CD14-positive monocyte (primary cell): ENCODE data around the gene RUNDC3A. TPM values are rescaled to one million over a fixed set of nuclear protein-coding genes. Genes with fewer than 3 reads are reported as not detected.

Experiments
- DNase-seq, 3 donors: peaks; one replicate each; pipeline ENCODE4 v3.0.0-alpha.2; 2011 to 2022
- H2AFZ ChIP-seq: 2 replicates; pipeline ENCODE4 v1.6.0; 2012; ENCODE audit warnings: mild to moderate bottlenecking, low read depth, low read length, inconsistent platforms; ENCODE audit not compliant: insufficient read depth, poor library complexity, severe bottlenecking
- H3K27ac ChIP-seq, 2 donors: 1 replicate in 1 of 2; 2 replicates in 1 of 2; pipeline ENCODE4 v1.5.1; 2012 to 2013; ENCODE audit warnings: low read length in 2 of 2, control low read depth in 1 of 2, inconsistent platforms in 1 of 2, low read depth in 1 of 2, mild to moderate bottlenecking in 1 of 2
- H3K27me3 ChIP-seq, 2 donors: one replicate each; pipeline versions ENCODE4 v1.6.0 to v1.6.1; 2011 to 2013; ENCODE audit warnings: low read length in 2 of 2; ENCODE audit not compliant: control insufficient read depth in 2 of 2, insufficient read depth in 2 of 2
- H3K36me3 ChIP-seq, 2 donors: replicated peaks in 1 of 2; 1 replicate in 1 of 2; 2 replicates in 1 of 2; pipeline versions ENCODE4 v1.5.1 to v1.6.1; 2012 to 2013; ENCODE audit warnings: low read length in 2 of 2, control low read depth in 1 of 2, inconsistent platforms in 1 of 2, mild to moderate bottlenecking in 1 of 2; ENCODE audit not compliant: insufficient read depth in 2 of 2, control insufficient read depth in 1 of 2
- H3K4me1 ChIP-seq, 2 donors: 1 replicate in 1 of 2; 2 replicates in 1 of 2; pipeline versions ENCODE4 v1.5.1 to v1.6.1; 2012 to 2013; ENCODE audit warnings: low read length in 2 of 2, control low read depth in 1 of 2, inconsistent platforms in 1 of 2, mild to moderate bottlenecking in 1 of 2, moderate library complexity in 1 of 2; ENCODE audit not compliant: insufficient read depth in 2 of 2, control insufficient read depth in 1 of 2
- H3K4me2 ChIP-seq: replicated peaks from 2 replicates; pipeline ENCODE3; 2012; ENCODE audit warnings: low read length, moderate library complexity, mild to moderate bottlenecking; ENCODE audit not compliant: poor library complexity, severe bottlenecking; ENCODE audit errors: extremely low read depth
- H3K4me3 ChIP-seq, 3 experiments: fragments of 200-600 bp in 1 of 3; sonication (generic) in 1 of 3; replicated peaks in 1 of 3; 1 replicate in 2 of 3; 2 replicates in 1 of 3; pipeline ENCODE4 v1.5.1; 2011 to 2013; ENCODE audit warnings: low read length in 3 of 3, mild to moderate bottlenecking in 3 of 3, control low read depth in 2 of 3, low read depth in 2 of 3, inconsistent platforms in 1 of 3, moderate library complexity in 1 of 3
- H3K79me2 ChIP-seq: 2 replicates; pipeline ENCODE4 v1.6.0; 2012; ENCODE audit warnings: mild to moderate bottlenecking, control low read depth, inconsistent platforms, low read length, moderate library complexity; ENCODE audit not compliant: insufficient read depth
- H3K9ac ChIP-seq: 2 replicates; pipeline ENCODE4 v1.6.0; 2017; ENCODE audit warnings: low read length, mild to moderate bottlenecking; ENCODE audit not compliant: insufficient read depth, poor library complexity, severe bottlenecking
- H3K9me3 ChIP-seq, 2 donors: replicated peaks in 1 of 2; 1 replicate in 1 of 2; 2 replicates in 1 of 2; pipeline versions ENCODE4 v1.5.1 to v1.6.1; 2012 to 2013; ENCODE audit warnings: low read length in 2 of 2, control low read depth in 1 of 2; ENCODE audit not compliant: control insufficient read depth in 1 of 2, insufficient read depth in 1 of 2
- H4K20me1 ChIP-seq: 2 replicates; pipeline ENCODE4 v1.6.0; 2012; ENCODE audit warnings: mild to moderate bottlenecking, low read length, control low read depth, moderate library complexity; ENCODE audit not compliant: insufficient read depth
- H3K27ac Mint-ChIP-seq, 7 donors: one replicate each; pipeline ENCODE4 v1.8.0; 2020; ENCODE audit warnings: mild to moderate bottlenecking in 7 of 7, mixed read lengths in 7 of 7, moderate library complexity in 6 of 7, inconsistent platforms in 2 of 7
- H3K27me3 Mint-ChIP-seq, 3 donors: one replicate each; pipeline ENCODE4 v1.8.0; 2021 to 2022; ENCODE audit warnings: low read depth in 3 of 3, mild to moderate bottlenecking in 3 of 3, mixed read lengths in 3 of 3, moderate library complexity in 3 of 3, inconsistent platforms in 1 of 3
- H3K36me3 Mint-ChIP-seq, 2 donors: one replicate each; pipeline ENCODE4 v1.8.0; 2020; ENCODE audit warnings: mixed read lengths in 2 of 2, inconsistent platforms in 1 of 2, mild to moderate bottlenecking in 1 of 2
- H3K4me1 Mint-ChIP-seq: one replicate; pipeline ENCODE4 v1.8.0; 2020; ENCODE audit warnings: mild to moderate bottlenecking, mixed read lengths
- H3K4me3 Mint-ChIP-seq, 2 donors: one replicate each; pipeline ENCODE4 v1.8.0; 2020; ENCODE audit warnings: mild to moderate bottlenecking in 2 of 2, mixed read lengths in 2 of 2, moderate library complexity in 1 of 2
- H3K9me3 Mint-ChIP-seq, 7 donors: one replicate each; pipeline ENCODE4 v1.8.0; 2020 to 2022; ENCODE audit warnings: mixed read lengths in 7 of 7, mild to moderate bottlenecking in 6 of 7, moderate library complexity in 6 of 7, inconsistent platforms in 2 of 7
- WGBS: methylation state at CpG from one replicate; pipeline ENCODE4 v1.1.5; 2013; ENCODE audit warnings: missing lambda C conversion rate; ENCODE audit not compliant: insufficient coverage; 5-methylcytosine and 5-hydroxymethylcytosine counted together
- intact Hi-C, 2 donors: fragments of 100-400 bp; cut with micrococcal nuclease; formaldehyde crosslinking; loops; one replicate each; pipeline versions ENCODE4 v1.15.0 to v1.15.1; 2023
- polyA plus RNA-seq, 3 donors: library from polyadenylated mRNA; depleted of rRNA in 1 of 3; unstranded in 2 of 3; stranded (reverse) in 1 of 3; fragments of 300-500 nt in 2 of 3; fragments of >200 nt in 1 of 3; fragmentation: Illumina TruSeq in 2 of 3; gene quantifications; 1 replicate in 2 of 3; 2 replicates in 1 of 3; pipeline ENCODE4 v1.2.3, GENCODE V29; 2012 to 2021
- TF ChIP-seq, protein P1 (sequence below): fragments of 200-600 bp; IDR thresholded peaks from one replicate; pipeline ENCODE4 v1.8.0; 2022; ENCODE audit warnings: antibody characterized with exemption, mild to moderate bottlenecking

Gene RUNDC3A
- polyA plus RNA-seq, 3 donors, result 0.22 to 0.35 TPM; not detected in 1

GRCh38 chr17:44360144-44360533, 51.7 kb downstream of the RUNDC3A start:
- Mint-ChIP-seq H3K27me3 (peaks cover 37 to 70% (median 44%) of the 10 kb centered on the region in 3 donors), H3K9me3 (peaks cover 0 to 2% (median 1%) of the 10 kb centered on the region in 7 donors), H3K4me3 (peak overlapping the region in 1 of 2 donors; percentile 19), H3K4me1 (peaks cover 6% of the 10 kb centered on the region), H3K27ac (peak overlapping the region in 1 of 7 donors; percentile 59), H3K36me3 (no peaks in the 10 kb centered on the region)
- peaks cover 9 to 19% of the 10 kb centered on the region in 2 donors for H3K4me1 ChIP-seq
- peaks cover 12 to 43% of the 10 kb centered on the region in 2 donors for H3K27me3 ChIP-seq
- TF ChIP-seq, protein P1, sequence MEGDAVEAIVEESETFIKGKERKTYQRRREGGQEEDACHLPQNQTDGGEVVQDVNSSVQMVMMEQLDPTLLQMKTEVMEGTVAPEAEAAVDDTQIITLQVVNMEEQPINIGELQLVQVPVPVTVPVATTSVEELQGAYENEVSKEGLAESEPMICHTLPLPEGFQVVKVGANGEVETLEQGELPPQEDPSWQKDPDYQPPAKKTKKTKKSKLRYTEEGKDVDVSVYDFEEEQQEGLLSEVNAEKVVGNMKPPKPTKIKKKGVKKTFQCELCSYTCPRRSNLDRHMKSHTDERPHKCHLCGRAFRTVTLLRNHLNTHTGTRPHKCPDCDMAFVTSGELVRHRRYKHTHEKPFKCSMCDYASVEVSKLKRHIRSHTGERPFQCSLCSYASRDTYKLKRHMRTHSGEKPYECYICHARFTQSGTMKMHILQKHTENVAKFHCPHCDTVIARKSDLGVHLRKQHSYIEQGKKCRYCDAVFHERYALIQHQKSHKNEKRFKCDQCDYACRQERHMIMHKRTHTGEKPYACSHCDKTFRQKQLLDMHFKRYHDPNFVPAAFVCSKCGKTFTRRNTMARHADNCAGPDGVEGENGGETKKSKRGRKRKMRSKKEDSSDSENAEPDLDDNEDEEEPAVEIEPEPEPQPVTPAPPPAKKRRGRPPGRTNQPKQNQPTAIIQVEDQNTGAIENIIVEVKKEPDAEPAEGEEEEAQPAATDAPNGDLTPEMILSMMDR, result no peak
- intact Hi-C loops, result loop anchor here in 1 of 2 donors (5.0 kb wide), 1 partner anchor 38 kb away; the partner anchor contains the start of gene SLC25A39
- no peak overlapping the region for H3K27ac ChIP-seq
- H2AFZ ChIP-seq, result no peak overlapping the region
- 70% methylated on average over 3 of the region's 6 CpGs for WGBS
- no peak for DNase-seq
- H3K4me2 ChIP-seq, result no peak overlapping the region
- no peaks in the 10 kb centered on the region for H3K79me2 ChIP-seq
- H3K9me3 ChIP-seq, result no peaks in the 10 kb centered on the region
- no peaks in the 10 kb centered on the region for H4K20me1 ChIP-seq
- H3K4me3 ChIP-seq, result no peak overlapping the region
- H3K9ac ChIP-seq, result no peak overlapping the region
- H3K36me3 ChIP-seq, result no peaks in the 10 kb centered on the region

DNA sequence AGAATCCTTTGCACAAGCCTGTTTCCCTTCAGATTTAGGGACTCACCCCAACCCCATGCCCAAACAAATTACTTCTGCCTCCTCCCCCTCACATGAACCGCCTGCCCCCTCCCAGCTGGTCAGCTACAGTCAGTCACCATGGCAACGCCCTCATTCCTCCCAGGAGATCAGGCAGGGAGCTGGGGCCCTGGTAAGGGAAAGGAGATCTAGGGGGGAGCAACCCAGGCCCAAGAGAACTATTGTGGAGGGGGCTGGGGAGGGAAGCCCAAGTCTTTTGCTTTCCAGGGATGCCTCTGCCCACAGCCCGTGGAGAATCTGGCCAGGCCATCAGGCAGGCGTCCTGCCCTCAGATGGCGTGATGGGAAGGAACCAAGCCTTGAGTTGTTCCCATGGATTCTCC, 52.4 kb downstream of the RUNDC3A start:
- no peaks in the 10 kb centered on the region for H3K36me3 Mint-ChIP-seq
- Histone ChIP-seq H3K4me3 (no peak overlapping the region), H3K27ac (no peak overlapping the region), H3K9ac (no peak overlapping the region), H3K36me3 (no peaks in the 10 kb centered on the region), H3K4me2 (no peak overlapping the region), H3K4me1 (peaks cover 9 to 19% of the 10 kb centered on the region in 2 donors), H4K20me1 (no peaks in the 10 kb centered on the region), H3K9me3 (no peaks in the 10 kb centered on the region), H2AFZ (no peak overlapping the region), H3K27me3 (peaks cover 12 to 41% of the 10 kb centered on the region in 2 donors), H3K79me2 (no peaks in the 10 kb centered on the region)
- H3K9me3 Mint-ChIP-seq, result peaks cover 0 to 3% (median 2%) of the 10 kb centered on the region in 7 donors
- H3K4me3 Mint-ChIP-seq, result peak overlapping the region in 1 of 2 donors; percentile 43
- TF ChIP-seq, protein P1, result no peak
- WGBS, result 89% methylated on average over 3 of the region's 5 CpGs
- no peak overlapping the region for H3K27ac Mint-ChIP-seq
- DNase-seq, result no peak
- H3K27me3 Mint-ChIP-seq, result peaks cover 39 to 68% (median 47%) of the 10 kb centered on the region in 3 donors
- peaks cover 6% of the 10 kb centered on the region for H3K4me1 Mint-ChIP-seq
- intact Hi-C loops, result loop anchor here in 1 of 2 donors (5.0 kb wide), 1 partner anchor 39 kb away; the partner anchor contains the start of gene SLC25A39
